Measurements from ENCODE around the gene SPDYC.

The SPDYC gene, protein sequence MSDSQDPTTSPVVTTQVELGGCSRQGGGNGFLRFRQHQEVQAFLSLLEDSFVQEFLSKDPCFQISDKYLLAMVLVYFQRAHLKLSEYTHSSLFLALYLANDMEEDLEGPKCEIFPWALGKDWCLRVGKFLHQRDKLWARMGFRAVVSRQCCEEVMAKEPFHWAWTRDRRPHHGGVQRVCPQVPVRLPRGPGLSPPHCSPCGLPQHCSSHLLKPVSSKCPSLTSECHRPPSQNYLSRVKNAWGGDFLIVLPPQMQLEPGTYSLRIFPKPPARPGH

DNA sequence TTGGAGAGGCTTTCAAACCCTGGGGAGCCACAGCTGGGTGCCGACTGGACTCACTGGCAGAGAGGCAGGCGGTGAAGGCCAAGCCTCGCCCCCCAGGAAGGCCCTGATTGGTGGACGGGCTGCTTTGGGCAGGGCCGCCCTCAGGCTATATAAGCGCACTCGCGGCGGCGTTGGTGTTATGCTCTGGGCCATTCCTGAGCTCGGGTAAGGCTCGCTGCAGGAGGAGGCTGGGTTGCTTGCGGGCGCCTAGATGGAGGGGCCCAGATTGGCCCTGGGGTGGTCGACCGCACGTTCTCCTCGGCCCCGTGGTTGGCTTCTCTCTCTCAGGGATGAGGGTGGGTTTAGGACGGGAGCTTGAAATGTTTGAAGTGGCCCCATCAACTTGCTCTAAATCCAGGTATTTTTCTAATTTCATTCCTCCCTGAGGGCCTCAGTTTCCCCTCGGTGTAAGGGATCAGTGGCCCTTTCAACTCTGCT is at the start of gene SPDYC:
Gene SPDYC (plus strand): TSS at position 176 of the 477 bp plus-strand sequence. CDS start 1,125 bp downstream, outside the sequence.
- DNase-seq (ENCODE audit: low read depth): no peak

DNA sequence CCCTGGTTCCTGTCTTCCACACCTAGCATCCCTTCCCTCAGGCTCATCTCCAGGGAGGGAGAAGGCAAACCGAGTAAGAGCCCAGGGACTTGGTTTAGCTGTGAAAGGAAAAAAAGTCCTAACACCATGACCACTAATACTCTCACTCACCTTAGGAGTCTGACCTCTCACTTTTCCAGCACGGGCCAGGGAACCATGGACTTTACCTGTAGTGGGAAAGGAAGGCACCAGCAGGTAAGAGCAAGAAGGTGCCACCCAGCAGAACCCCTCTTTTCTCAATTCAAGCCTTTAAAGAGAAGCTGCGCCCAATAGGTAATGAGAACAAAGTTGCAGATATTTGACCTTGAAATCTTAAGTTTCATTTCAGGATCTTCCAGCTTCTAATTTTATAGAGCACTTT is 49.2 kb upstream of the SPDYC start:
- DNase-seq (ENCODE audit: low read depth): no peak

DNA sequence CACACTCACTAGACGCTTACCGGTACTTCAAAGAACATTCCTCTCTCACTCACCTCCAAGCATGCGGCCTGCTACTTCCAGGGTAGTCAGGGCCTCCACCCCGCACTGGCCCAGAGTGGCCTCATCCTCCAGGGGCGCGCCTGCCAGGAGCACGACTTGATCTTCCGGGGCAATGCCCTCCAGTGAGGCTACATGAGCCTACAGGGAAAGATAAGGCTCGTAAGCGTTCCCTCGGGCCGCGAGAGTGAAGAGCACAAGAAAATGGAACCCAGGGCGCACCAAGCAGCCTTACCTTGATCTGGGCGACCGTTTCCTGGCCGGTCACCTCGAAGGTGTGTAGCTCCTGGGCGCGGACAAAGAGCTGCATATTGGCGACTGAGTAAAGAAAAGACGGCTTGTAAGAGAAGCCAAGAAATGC is 48.6 kb upstream of the SPDYC start:
- no peak for DNase-seq (ENCODE audit: low read depth)

DNA sequence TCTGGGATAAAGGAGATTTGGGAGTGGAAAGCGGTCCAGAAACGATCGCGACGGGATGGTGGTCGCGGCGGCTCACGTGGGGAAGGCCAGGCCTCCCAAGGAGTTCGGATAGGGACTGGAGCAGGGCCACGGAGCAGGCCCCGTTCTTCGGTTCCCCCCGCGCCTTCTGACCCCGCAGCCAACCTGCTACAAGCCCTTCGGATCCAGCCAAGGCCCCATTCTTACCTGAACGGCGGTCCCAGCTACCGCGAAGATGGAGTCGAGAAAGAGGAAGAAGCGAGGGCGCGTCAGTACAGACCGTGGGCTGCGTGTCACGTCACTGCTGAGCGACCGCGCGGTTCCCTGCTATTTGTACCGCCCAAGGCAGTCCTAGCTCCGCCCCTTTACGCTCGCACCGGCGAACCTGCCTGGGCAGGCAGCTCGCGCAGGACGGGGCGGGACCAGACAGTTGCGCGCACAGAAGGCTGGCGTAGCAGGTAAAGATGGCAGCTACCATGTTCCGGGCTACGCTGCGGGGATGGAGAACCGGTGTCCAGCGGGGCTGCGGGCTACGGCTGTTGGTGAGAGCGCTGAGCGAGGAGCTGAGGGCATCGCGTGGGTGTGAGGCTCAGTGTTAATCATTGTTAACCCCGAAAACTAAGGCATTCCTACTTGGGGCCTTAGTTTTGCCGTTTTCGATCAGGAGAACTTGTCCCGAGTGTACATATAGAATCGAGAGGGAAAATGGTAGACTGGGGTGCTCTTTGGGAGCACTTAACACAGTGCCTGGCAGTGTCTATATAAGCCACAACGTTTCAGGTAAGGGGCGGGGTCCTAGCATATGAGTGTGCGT is 48.0 kb upstream of the SPDYC start, which contains the start of the genes FAU and MRPL49:
Gene FAU (minus strand): TSS at position 270 of the 832 bp plus-strand sequence. CDS start 321 bp downstream, outside the sequence.
Gene MRPL49 (plus strand): TSS at position 457 of the 832 bp plus-strand sequence. CDS start 26 bp downstream, at position 483.
- DNase-seq (ENCODE audit: low read depth): peak; percentile 98

DNA sequence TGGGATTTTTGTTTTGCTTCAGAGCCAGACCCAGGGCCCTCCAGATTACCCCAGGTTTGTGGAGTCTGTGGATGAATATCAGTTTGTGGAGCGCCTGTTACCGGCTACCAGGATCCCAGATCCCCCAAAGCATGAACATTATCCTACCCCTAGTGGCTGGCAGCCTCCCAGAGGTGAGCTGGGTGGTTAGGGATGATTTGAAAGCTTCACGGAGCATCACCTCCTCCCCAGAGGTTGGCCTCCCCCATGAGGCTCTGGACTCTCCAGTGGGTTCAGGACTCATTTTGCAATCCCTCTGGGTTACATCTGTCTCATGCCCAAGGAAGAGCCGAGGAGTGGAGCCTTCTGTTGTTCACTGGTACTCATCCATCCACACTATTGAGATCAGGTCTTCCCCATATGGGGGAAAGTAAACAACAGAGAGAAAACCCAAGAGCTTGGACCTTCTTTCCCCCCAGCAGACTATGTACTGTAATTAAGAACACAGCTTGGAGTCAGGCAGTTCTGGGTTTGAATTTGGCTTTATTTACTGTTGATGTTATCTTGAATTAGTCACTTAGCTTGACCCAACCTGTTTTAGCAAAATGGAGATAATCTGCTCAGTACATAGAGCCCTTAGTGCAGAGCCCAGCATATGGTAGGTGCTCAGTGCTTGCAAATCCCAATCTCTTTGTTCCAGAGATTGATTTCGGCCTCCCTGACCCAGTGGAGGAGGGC is 45.4 kb upstream of the SPDYC start:
- no peak for DNase-seq (ENCODE audit: low read depth)

DNA sequence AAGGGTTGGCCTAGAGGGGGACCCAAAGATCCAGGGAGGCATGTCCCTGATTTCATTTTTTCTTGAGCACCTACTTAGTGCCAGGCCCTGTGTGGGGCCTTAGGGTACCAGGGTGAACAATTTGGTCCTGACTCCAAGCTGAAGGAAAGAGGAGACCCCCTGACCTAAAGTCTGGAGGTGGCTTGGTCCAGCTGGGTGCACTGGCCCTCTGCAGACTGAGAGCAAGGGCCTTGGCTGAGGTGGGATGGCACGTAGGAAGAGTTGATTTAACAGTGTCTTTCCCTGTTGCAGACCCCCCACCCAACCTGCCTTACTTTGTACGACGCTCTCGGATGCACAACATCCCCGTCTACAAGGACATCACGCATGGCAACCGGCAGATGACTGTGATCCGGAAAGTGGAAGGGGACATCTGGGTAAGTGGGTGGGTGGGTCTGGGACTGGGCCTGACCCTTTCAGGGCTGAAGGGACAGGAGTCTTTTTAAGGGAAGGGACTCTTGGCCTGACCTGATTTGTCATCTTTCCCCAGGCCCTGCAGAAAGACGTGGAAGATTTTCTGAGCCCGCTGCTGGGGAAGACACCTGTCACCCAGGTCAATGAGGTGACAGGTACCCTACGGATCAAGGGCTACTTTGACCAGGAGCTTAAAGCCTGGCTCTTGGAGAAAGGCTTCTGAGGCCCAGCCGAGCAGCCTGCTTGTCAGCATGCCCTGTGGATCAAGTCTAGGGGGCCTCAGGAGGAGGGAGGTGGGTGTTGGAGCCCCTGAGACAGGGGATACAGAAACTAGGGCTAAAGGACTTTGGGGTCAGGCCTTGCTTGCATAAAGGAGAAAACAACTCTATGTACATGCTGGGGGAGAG is 44.6 kb upstream of the SPDYC start:
- no peak for DNase-seq (ENCODE audit: low read depth)

DNA sequence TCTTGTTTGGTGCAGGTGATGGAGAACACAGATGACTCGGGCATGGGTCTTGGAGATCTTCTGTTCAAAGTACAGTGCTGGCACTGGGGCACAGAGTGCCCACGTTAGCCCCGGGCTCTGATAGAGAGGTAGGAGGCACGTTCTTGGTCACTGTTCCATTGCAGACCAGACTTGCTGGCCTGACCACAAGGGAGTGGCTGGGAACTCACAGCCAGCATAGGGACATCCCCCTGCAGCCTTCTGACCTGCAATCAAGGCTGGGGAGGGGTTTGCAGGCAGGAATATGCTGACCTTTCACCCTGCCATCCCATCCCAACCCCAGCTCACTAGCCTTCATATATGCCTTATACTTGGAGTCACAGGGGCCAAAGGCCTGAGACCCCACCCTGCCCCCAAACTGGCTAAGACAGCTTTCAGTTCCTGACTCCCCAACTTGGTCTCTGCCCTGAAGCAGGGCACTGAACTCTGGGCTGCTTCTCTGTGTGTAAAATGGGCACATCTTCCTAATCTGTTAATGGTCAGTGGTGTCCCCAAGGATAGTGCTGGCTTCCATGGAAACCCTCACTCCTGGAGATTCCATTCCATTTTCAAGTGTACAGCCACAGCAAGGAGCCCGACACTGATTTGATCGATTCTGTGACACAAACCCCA is 43.3 kb upstream of the SPDYC start:
- DNase-seq (ENCODE audit: low read depth): no peak

DNA sequence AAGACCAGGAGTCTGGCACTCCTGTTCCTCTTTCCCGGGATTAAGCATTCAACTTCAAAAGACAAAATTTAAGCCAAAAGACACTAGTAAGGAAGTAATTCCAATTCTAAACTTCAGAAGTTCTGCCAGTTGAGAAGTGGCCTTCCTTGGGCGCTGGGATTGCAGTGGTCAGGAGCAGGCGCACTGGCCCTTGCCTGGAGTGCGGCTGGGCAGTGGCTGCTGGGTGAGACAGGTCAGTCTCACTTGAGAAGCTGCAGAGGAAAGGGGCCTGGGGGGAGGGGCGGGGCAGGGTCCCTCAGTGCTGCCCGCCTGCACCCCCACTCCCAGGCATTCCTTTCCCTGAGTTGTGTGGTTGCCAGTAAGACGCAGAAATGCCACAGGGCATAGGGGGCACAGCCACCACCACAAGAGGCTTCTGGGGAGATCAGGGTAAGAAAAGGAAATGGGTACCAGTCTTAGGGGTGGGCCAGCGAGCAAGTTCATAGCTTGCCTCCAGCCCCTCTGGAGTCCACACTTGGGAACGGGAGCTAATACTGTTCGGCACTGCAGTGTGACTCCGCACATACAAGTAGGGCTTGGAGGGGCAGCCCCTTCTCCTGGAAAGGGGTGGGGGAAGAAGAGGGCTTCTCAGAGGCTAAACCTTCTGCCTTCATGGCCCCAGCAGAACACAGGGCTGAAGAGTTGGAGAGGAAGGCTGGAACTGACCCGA is 42.4 kb upstream of the SPDYC start:
- no peak for DNase-seq (ENCODE audit: low read depth)

DNA sequence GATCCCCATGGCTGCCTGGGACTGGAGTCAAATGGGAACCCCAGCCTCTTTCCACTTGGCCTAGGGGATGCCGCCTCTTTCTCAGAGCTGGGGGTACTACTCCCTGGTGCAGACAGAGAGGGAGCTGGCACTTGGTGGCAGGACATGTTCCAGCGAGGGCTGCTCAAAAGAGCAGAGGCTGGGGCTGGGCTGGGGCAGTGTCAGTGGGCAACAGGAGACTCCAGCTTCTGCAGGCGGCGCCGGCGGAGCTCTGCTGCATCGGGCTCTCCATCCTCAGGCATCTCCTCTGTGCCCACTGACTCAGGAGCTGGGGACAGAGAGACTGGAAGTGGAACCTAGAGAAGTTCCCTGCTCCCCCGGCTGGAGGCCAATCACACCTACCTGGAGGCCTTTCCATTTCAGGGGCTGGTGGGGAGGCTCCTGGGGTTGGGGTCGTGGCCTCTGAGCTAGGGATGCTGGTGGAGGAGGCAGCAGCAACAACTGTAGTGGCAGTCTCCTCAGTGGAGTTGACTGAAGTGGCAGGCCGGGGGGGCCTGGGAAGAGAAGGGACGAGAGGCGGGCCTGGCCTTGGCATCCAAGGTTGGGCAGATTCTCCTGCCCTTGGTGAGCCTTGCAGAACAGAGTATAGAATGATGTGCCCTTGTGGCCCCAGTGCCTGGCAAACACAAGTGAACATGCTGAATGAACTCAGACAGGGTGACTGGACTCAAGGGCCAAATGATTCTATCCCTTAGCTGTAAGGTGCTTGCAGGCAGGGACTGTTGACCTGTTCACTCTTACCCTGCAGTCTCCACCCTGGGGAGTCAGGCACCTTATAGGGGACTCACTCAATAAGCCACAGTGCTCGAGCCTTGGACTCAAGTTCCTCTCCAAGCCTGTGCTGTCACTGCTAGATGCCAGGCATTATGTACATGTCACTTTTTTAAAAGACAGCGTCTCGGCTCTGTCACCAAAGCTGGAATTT is 41.6 kb upstream of the SPDYC start:
- DNase-seq (ENCODE audit: low read depth): no peak

DNA sequence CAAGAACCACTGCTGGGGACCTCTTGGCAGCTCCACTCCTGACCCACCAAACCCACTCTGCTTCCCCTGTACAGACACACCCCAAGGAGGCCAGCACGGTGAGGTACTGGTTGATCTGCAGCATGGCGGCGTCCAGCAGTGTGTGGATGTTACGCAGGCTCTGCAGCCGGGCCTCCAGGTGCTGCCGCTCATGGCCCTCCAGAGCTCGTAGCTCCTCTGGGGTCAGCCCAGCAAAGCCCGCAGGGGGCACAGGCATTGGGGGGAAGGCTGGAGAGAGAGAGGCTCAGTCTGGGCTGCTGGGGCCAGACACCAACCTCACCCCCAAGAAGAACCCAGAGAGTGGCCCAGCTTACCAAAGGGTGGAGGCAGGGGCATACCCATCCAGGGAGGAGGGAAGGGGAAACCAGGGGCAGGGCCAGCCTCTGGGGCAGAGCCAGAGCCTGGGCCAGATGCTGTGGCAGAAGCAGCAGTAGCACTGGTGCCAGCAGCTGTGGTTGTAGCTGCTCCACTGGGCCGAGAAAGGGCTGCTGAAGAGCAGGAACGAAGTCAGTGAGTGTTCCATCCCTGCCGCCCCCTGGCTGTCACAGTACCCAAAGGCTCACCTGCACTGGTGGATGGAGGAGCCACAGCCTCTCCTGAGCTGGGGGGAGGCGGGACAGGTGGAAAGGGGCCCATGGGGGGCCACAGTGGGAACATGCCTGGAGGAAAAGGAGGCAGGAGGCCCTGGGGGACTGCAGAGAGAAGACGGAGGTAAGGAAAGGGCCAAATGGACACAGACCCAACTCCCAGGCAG is 40.2 kb upstream of the SPDYC start:
- DNase-seq (ENCODE audit: low read depth): no peak

DNA sequence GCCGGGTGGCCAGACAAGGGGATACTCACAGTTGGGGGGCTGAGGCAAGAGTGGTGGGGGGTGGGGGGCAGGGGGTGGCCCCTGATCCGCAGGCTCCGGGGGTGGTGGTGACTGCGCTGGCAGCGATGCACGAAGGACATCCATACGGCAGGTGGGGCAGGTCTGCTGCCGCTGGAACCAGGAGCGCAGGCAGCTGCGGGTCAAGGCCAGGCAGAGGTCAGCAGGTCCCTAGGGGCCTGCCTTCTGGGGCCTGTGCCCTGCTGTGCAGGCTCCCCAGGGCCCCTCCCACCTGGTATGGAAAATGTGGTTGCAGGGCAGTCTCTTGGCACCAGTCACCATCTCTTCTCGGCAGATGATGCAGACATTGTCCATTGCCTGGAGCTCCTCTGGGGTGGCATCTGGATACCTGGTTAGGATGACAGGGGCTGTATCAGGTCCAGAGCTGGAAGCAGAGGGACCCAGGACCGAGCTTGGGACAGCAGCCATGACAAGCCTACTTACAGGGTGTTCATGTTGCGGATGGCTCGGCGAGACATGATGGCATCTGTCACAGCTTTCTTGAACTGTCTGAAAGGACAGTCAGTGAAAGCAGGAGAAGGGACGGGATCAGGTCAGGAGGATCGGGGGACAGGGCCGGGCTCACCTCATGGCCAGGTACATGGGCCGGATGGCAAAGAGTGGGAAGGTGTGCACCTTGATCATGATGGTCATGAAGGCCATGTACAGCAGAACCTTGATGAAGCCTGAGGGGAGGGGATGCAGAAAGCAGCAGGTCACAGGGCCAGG is 39.2 kb upstream of the SPDYC start:
- no peak for DNase-seq (ENCODE audit: low read depth)

DNA sequence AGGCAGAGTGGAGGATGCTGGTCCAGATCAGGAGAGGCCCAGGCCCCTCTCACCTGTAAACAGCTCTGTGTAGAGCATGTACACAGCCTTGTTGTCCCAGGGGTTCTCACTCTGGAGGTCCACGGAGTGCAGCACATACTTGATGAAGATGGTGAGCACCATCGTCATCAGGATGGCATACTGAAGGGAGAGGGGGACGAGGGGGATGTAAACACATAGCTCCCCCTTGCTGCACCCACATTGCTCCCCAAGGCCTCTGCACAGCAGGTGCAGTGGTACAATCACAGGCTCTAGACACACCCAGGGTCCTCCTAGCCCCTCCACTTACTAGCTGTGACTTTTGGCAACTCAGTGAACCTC is 38.6 kb upstream of the SPDYC start:
- no peak for DNase-seq (ENCODE audit: low read depth)

DNA sequence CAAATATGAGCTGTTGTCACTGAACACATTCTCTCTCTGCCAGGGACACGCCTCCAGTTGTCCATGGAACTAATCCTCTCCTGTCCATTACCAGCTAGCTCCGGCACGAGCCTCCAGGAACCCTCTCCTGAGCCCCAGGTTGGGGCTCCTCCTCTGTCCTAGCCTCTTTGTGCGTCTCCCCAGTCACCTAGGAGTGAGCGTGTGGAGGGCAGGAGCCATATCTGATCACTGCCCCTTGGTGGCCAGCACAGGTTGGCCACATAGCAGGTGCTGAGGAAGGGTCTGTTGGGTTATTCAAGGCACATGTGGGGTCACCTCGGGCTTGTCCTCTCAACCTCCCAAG is 38.2 kb upstream of the SPDYC start:
- no peak for DNase-seq (ENCODE audit: low read depth)

DNA sequence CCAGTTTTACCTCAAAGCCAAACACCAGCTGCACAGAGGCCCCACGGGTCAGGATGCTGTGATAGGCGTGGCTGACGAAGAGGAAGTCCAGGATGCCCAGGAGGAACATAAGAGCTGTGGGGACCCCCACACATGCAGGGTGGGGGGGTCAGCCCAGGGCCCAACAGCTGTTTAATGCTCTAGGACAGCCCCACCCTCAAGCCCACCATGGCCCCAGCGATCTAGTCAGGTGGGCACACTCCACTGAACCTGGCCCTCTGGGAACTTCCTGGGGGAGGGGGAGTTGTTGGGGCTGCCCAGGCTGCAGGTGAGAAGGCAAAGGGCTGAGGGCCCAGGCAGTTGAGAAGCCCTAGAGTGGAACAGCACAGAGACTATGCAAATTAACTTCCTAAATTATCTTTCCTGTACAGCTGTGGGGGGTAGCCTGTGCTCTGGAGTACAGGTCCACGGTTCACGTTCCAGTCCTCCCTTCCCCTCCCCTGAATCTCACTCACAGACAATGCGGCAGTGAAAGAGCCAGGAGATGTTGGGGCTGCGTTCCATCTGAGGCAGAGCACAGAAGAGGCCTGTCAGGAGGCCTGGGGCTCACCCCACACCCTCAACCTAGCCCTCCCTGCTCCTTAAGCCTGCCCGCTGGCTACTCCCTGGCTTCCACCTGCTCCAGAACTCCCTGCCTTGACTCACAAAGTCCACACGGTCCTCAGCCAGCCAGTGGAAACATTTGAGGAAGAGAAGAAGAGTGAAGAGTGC is 37.6 kb upstream of the SPDYC start:
- DNase-seq (ENCODE audit: low read depth): no peak

DNA sequence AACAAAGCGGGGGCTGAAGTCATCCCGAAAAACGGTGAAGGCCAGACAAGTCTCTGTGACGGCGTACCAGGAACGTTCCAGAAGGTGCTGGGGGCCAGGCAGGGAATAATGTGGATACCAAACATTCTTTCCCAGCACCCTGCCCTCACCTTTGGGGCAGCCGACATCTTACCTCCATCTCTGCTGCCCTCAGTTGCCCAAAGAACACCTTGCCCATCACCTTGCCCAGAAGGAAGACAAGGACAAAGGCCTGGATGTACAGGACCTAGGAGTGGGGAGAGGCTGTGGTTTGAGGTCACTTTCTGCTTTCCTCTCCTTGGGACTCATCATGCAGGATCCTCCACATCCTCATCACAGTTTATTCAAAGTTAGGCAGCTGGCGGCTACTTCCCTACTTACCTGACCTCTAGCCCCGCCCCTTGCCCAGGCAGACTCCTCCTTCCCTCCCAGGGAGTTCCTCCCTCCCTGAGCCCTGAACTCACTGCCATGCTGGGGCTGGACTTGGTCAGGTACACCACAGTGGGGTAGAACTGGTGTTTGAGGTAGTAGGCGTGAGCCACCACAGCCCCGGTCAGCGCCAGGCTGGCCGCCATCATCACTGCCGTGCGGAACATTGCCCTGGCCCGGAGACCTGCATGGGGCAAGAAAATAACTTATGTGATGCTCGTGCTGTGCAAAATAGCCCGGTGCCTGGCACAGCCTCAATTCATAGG is 36.9 kb upstream of the SPDYC start:
- no peak for DNase-seq (ENCODE audit: low read depth)

DNA sequence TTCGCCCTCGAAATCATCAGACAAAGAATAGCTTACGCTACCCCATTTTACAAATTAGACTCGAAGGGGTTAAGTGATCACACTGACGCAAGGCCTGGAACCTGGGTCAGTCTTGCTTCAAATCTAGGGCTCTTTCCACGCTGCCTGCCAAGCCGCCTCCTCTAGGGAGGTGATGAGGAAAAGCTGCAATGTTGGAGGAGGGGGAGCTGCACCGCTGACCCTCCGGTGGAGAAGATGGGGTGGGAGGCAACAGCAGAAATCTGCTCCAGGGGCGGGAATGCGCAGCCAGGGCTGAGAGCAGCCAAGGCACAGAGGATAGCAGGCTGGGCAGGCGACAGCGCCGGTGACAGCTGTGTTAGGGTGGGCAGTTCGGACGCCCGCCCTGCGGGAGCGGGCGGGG is 36.3 kb upstream of the SPDYC start:
- DNase-seq (ENCODE audit: low read depth): no peak

Measured in stimulated activated CD8-positive, alpha-beta memory T cell treated with anti-CD3 and anti-CD28 coated beads, Interleukin-15, amount 100 ng/mL, for 1 hour (primary cell).